ENCODE results near the gene MSL3. TPM values are rescaled to one million over a fixed set of nuclear protein-coding genes. Genes with fewer than 3 reads are reported as not detected.

Gene MSL3
- total RNA-seq, 1 donor from 2014 or later: 34.9 TPM

- intact Hi-C loops (cut with DNase I): no loop called here
- Histone ChIP-seq H3K4me3 (no peak overlapping the region), H3K4me1 (no peaks in the 10 kb centered on the region), H3K27me3 (ENCODE audit: low read depth) (no peaks in the 10 kb centered on the region), H3K36me3 (no peaks in the 10 kb centered on the region), H3K27ac (no peak overlapping the region), H3K9me3 (no peaks in the 10 kb centered on the region)
- ATAC-seq (no peak), DNase-seq (no peak)
- TF ChIP-seq, protein P1, sequence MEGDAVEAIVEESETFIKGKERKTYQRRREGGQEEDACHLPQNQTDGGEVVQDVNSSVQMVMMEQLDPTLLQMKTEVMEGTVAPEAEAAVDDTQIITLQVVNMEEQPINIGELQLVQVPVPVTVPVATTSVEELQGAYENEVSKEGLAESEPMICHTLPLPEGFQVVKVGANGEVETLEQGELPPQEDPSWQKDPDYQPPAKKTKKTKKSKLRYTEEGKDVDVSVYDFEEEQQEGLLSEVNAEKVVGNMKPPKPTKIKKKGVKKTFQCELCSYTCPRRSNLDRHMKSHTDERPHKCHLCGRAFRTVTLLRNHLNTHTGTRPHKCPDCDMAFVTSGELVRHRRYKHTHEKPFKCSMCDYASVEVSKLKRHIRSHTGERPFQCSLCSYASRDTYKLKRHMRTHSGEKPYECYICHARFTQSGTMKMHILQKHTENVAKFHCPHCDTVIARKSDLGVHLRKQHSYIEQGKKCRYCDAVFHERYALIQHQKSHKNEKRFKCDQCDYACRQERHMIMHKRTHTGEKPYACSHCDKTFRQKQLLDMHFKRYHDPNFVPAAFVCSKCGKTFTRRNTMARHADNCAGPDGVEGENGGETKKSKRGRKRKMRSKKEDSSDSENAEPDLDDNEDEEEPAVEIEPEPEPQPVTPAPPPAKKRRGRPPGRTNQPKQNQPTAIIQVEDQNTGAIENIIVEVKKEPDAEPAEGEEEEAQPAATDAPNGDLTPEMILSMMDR (IDR thresholded peaks at IDR 0.05): no peak
These were observed 24.4 kb upstream of the MSL3 start for GRCh38 chrX:11733614-11734013.

DNA sequence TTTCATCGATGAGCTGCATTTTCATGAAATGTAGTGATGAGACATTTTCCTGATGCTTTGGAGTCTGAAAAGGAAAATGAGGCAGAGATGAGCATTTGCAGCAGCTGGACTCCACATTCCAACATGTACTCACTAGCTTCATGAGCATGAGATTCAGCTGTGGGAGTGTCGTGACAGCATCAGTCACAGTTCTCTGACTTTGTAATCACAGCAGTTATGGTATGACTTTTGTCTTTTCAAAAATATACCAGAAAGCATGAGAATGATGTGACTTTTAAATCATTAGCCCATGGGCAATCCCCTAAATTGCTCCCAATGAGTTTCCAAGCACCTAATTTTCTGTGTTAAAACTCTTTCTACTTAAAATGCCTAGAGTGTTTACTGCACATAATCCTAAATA, 18.3 kb upstream of the MSL3 start:
- ATAC-seq (no peak), DNase-seq (no peak)
- Histone ChIP-seq H3K9me3 (no peaks in the 10 kb centered on the region), H3K4me1 (no peaks in the 10 kb centered on the region), H3K36me3 (no peaks in the 10 kb centered on the region), H3K27me3 (ENCODE audit: low read depth) (no peaks in the 10 kb centered on the region), H3K27ac (no peak overlapping the region), H3K4me3 (no peak overlapping the region)
- intact Hi-C loops (cut with DNase I): no loop called here
- TF ChIP-seq, protein P1 (IDR thresholded peaks at IDR 0.05): no peak

GRCh38 chrX:11740794-11741193, 17.2 kb upstream of the MSL3 start:
- ATAC-seq (no peak), DNase-seq (no peak)
- no peaks in the 10 kb centered on the region for H3K36me3 ChIP-seq
- TF ChIP-seq, protein P1 (IDR thresholded peaks at IDR 0.05): no peak
- H3K4me1 ChIP-seq: no peaks in the 10 kb centered on the region
- intact Hi-C loops (cut with DNase I): no loop called here
- H3K27me3 ChIP-seq (ENCODE audit: low read depth): no peaks in the 10 kb centered on the region
- H3K9me3 ChIP-seq: no peaks in the 10 kb centered on the region
- no peak overlapping the region for H3K27ac ChIP-seq
- H3K4me3 ChIP-seq: no peak overlapping the region

- intact Hi-C loops (cut with DNase I): no loop called here
- Histone ChIP-seq H3K27me3 (ENCODE audit: low read depth) (no peaks in the 10 kb centered on the region), H3K4me3 (no peak overlapping the region), H3K36me3 (no peaks in the 10 kb centered on the region), H3K4me1 (no peaks in the 10 kb centered on the region), H3K9me3 (no peaks in the 10 kb centered on the region), H3K27ac (no peak overlapping the region)
- TF ChIP-seq, protein P1 (IDR thresholded peaks at IDR 0.05): no peak
- DNase-seq (no peak), ATAC-seq (no peak)
These were observed 16.5 kb upstream of the MSL3 start for GRCh38 chrX:11741574-11741973.

GRCh38 chrX:11745881-11746280, 12.2 kb upstream of the MSL3 start:
- DNase-seq (no peak), ATAC-seq (no peak)
- Histone ChIP-seq H3K4me3 (no peak overlapping the region), H3K9me3 (no peaks in the 10 kb centered on the region), H3K27ac (no peak overlapping the region), H3K4me1 (no peaks in the 10 kb centered on the region), H3K36me3 (no peaks in the 10 kb centered on the region), H3K27me3 (ENCODE audit: low read depth) (no peaks in the 10 kb centered on the region)
- intact Hi-C loops (cut with DNase I): no loop called here
- TF ChIP-seq, protein P1 (IDR thresholded peaks at IDR 0.05): no peak

- Histone ChIP-seq H3K36me3 (no peaks in the 10 kb centered on the region), H3K9me3 (no peaks in the 10 kb centered on the region), H3K27ac (no peak overlapping the region), H3K27me3 (ENCODE audit: low read depth) (no peaks in the 10 kb centered on the region), H3K4me1 (no peaks in the 10 kb centered on the region), H3K4me3 (no peak overlapping the region)
- TF ChIP-seq, protein P1 (IDR thresholded peaks at IDR 0.05): no peak
- DNase-seq: no peak
- peak; percentile 76 to 82 for ATAC-seq
- intact Hi-C loops (cut with DNase I): no loop called here
These were observed 8.0 kb upstream of the MSL3 start for GRCh38 chrX:11750046-11750445.

Measured in lower lobe of right lung (tissue), 2 donors.